ENCODE data around the gene DRD5.
"Not testable (repeated sequence)": the region's sequence is repeated elsewhere in the genome, so short reads cannot be mapped to it uniquely, and the experiment has no call there.

The DRD5 gene

DNA sequence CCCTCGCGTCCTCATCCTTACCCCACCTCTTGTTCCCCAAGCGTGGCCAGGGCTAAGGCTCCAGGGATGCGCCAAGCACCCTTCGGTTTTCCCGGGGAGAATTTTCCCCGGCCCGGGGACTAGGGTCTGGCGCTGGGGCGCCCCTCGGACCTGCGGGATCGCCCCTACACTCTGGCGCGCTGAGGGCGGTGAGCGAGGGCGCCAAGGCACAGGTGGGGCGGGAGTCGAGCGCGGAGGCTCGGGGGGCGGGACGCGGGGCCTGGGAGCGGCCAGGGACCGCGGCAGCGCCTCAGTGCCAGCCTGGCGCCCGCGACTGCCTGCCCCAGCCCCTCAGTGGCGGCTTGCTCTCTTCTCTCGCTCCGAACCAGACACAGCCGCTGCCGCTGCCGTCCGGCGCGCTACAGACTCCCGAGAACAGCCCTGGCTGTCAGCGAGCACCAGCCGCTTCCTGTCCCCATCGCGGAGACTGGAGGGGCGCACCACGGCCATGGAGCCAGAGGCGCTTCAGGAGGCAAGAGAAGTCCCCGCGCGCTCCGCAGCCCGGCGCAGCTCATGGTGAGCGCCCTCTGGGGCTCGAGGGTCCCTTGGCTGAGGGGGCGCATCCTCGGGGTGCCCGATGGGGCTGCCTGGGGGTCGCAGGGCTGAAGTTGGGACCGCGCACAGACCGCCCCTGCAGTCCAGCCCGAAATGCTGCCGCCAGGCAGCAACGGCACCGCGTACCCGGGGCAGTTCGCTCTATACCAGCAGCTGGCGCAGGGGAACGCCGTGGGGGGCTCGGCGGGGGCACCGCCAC, at the start of gene DRD5:
Gene DRD5, plus strand, starts transcription at position 292 of the 793 bp plus-strand sequence. Its CDS starts 396 bp downstream, at position 688.
- TF ChIP-seq JUND (IDR thresholded peaks at IDR 0.05; ENCODE audit: low read depth) = no peak
- no peak for DNase-seq (ENCODE audit: low read depth in 1 of 2, low spot score in 1 of 2)
- in situ Hi-C loops (cut with HindIII; ENCODE audit: low pct_unique_long_range_greater_than_20kb, low sequenced_read_pairs) = no loop called here

DNA sequence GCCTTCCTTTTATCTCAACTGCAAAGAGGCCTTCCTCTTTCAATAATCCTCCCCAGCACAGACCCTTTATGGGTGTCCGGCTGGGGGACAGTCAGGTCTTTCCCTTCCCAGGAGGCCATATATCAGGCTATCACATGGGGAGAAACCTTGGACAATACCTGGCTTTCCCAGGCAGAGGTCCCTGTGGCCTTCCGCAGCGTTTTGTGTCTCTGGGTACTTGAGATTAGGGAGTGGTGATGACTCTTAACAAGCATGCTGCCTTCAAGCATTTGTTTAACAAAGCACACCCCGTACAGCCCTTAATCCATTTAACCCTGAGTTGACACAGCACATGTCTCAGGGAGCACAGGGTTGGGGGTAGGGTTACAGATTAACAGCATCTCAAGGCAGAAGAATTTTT, 49.2 kb upstream of the DRD5 start:
- in situ Hi-C loops (cut with HindIII; ENCODE audit: low pct_unique_long_range_greater_than_20kb, low sequenced_read_pairs); DNase-seq (ENCODE audit: low read depth in 1 of 2, low spot score in 1 of 2): not testable (repeated sequence)

DNA sequence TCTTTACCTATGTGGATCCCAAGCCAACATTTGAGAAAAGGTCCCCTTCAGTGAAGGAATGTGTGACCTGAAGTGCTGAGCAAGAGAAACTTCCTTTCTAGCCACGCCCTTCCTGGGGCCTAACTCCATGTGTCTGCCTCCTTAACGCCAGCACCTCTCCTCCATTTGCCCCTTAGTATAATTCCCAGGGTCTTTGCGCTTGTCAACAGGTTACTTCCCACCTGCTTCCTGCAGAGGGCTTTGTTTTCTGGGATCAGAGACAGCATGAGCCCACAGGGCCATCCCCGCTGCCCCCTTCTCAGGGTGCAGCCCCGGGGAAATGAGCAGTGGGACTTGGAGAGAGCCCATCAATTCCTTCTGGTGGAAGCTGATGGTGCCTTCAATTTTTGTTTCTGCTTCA, 45.9 kb upstream of the DRD5 start:
- DNase-seq (ENCODE audit: low read depth in 1 of 2, low spot score in 1 of 2) = no peak
- TF ChIP-seq JUND (IDR thresholded peaks at IDR 0.05; ENCODE audit: low read depth) = no peak
- in situ Hi-C loops (cut with HindIII; ENCODE audit: low pct_unique_long_range_greater_than_20kb, low sequenced_read_pairs) = no loop called here

DNA sequence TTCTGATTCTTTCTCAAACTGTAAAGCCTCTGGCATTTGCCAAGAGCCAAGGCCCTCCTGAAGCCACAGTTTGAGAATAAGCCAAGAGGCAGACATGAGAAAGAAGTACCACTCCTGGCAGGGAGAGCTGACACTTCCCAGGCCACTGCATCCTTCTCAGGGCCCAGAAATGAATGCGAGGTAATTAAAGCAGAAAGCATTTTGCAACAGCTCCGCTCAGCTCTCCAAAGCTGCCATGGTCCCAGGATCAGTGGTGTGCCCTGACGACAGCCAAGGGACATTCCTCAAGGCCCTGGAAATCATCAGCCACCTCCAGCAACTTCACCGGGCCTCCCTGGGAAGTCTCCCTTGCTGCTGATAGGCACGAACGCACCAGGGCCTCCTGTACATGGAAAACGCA, 44.2 kb upstream of the DRD5 start:
- in situ Hi-C loops (cut with HindIII; ENCODE audit: low pct_unique_long_range_greater_than_20kb, low sequenced_read_pairs); DNase-seq (ENCODE audit: low read depth in 1 of 2, low spot score in 1 of 2): not testable (repeated sequence)

DNA sequence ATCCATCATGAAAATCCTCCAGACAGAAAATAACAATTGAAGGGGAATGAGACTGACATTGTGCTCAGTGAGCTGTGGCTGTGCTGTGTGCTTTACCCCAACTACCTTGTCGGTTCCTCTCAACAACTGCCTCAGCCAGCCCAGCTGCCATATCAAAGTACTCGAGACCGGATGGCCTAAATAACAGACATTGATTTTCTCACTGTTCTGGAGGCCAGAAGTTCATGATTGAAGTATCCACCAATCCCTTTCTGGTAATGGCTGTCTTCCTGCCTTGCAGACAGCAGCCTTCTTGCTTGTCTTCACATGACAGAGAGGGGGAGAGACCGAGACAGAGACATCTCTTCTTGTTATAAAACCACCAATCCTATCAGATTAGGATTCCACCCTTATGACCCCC, 37.6 kb upstream of the DRD5 start:
- in situ Hi-C loops (cut with HindIII; ENCODE audit: low pct_unique_long_range_greater_than_20kb, low sequenced_read_pairs); DNase-seq (ENCODE audit: low read depth in 1 of 2, low spot score in 1 of 2): not testable (repeated sequence)

DNA sequence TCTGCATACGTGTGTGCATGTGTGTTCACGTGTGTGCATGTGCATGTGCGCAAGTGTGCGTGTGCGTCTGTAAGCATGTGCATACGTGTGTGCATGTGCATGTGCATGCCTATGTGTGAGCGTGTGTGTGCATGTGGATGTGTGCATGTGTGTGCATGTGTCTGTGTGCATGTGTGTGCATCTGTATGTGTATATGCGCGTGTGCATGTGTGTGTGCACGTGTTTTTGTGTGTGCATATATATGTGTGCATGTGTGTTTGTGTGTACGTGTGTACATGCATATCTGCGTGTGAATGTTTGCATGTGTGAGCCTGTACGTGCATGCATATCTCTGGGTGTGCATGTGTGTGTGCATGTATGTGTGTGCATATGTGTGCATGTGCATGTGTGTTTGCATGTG, 35.7 kb upstream of the DRD5 start:
- DNase-seq (ENCODE audit: low read depth in 1 of 2, low spot score in 1 of 2) = no peak
- TF ChIP-seq JUND (IDR thresholded peaks at IDR 0.05; ENCODE audit: low read depth) = no peak
- in situ Hi-C loops (cut with HindIII; ENCODE audit: low pct_unique_long_range_greater_than_20kb, low sequenced_read_pairs) = no loop called here

DNA sequence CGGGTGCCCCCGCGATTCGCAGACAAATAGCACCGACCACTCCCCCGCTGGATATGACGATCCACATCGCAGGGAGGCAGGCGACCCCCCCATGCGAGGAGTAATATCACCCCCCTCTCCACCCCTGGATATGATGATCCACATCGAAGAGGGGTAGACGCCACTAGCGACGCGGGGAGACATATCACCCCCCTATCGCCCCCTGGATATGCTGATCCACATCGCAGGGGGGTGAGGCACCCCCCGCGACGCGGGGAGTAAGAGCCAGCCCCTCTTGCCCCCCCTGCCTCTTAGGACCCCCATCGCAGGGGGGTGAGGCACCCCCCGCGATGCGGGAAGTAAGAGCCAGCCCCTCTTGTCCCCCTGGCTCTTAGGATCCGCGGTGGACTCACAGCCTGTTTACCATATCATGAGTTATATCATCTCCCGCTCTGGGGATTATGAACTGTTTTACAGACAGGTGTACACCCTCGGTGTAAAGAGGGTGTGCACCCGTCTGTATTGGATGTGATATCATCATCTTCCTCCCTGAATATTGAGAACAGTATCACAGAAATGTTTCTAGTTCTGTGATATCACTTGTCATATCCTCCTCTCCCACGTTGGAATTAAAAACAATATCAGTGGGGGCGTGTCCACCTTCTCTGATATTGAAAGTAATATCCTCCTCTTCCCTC, 22.7 kb upstream of the DRD5 start:
- TF ChIP-seq JUND (IDR thresholded peaks at IDR 0.05; ENCODE audit: low read depth) = no peak
- in situ Hi-C loops (cut with HindIII; ENCODE audit: low pct_unique_long_range_greater_than_20kb, low sequenced_read_pairs) = no loop called here
- no peak for DNase-seq (ENCODE audit: low read depth in 1 of 2, low spot score in 1 of 2)

DNA sequence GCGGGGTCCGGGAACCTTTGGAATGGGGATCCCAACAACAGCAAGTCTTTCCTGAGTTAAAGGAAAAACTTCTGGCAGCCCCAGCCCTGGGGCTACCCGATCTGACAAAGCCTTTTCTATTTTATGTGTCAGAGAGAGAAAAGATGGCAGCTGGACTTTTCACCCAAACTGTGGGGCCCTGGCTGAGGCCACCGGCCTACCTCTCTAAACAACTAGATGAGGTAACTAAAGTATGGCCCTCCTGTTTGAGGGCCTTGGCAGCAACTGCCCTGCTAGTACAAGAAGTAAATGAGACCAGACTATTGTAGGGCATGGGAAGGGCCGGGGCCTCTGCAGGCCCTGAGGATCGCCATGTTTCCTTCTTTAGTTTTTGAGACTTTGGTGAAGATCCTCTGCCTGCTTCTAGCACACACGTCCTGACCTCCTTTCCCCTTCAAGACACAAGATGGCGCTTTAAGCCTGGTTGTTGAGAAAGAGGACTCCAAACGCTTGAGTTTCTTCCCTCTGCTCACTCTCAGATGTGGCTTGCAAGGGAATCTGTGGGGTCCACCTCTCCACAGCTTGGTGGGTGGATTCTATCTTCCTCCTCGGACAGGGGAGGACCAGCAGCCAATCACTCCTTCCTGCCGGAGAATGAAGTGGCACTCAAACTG, 18.5 kb upstream of the DRD5 start:
- peak; percentile 42 to 81 for DNase-seq (ENCODE audit: low read depth in 1 of 2, low spot score in 1 of 2)
- in situ Hi-C loops (cut with HindIII; ENCODE audit: low pct_unique_long_range_greater_than_20kb, low sequenced_read_pairs) = no loop called here

DNA sequence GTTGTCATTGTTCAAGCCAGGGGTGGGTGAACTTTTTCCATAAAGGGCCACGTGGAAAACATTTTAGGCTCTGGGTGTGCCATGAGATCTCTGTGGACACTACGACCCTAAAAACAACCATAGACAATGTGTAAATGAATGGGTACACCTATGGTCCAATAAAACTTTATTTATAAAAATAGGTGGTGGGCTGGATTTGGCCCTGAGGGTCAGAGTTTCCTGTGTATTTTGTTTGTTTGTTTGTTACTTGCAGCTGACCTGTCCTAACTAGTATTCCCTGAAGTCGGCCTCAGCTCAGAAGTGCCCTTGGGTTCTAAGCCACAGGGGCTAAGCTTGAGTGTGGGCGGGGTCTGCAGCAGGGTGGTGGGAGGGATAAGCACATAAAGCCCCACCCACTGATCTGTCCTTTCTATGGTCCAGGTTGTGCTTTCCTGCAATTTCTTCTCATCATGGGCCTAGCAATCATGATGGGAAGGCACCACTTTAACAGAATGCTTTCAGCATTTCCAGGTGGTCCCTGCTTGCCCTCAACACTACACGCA, 17.2 kb upstream of the DRD5 start:
- in situ Hi-C loops (cut with HindIII; ENCODE audit: low pct_unique_long_range_greater_than_20kb, low sequenced_read_pairs) = no loop called here
- TF ChIP-seq JUND (IDR thresholded peaks at IDR 0.05; ENCODE audit: low read depth) = no peak
- DNase-seq (ENCODE audit: low read depth in 1 of 2, low spot score in 1 of 2) = no peak

More for the DNA sequence above, 18.5 kb upstream of the DRD5 start:
- TF ChIP-seq JUND (IDR thresholded peaks at IDR 0.05; ENCODE audit: low read depth) = no peak

DNA sequence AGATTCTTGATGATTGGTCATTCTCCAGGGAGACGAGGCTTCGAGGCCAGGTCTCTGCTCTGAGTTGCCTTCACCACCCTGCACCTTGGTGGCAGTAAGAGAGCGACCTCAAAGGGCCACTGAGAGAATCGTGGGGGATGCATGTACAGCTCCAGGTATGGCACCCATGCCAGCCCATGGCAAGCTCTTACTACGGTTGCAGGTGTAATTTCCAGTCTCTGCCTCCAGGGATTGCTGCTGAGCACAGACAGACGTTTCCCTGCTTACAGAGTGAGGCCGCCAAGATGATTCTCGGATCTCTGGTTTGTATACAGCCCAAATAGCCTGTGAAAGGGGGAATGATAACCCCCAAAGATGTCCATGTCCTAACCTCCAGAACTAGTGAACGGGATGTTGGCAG, 16.3 kb upstream of the DRD5 start:
- DNase-seq (ENCODE audit: low read depth in 1 of 2, low spot score in 1 of 2) = peak in 1 of 2 experiments; percentile 37
- in situ Hi-C loops (cut with HindIII; ENCODE audit: low pct_unique_long_range_greater_than_20kb, low sequenced_read_pairs) = no loop called here
- no peak for TF ChIP-seq JUND (IDR thresholded peaks at IDR 0.05; ENCODE audit: low read depth)

DNA sequence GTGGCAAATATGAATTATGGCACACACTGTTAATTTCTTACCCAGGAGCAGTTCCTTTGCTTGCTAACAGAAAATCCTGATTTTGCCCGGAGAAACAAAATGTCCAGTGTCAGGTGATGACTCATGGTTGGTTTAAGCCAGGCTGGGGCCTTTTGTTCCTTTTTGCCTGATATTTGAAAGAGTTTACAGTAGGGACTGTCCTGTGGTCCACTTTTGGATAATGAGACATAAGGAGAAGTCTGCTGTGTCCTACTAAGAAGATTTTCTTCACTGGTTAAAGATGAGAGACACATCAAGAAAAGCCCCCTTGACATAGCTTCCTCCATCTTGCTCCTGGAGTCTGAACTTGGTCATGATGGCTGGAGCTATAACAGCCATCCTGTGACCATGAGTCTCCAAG, 12.1 kb upstream of the DRD5 start:
- no peak for DNase-seq (ENCODE audit: low read depth in 1 of 2, low spot score in 1 of 2)
- in situ Hi-C loops (cut with HindIII; ENCODE audit: low pct_unique_long_range_greater_than_20kb, low sequenced_read_pairs) = no loop called here
- no peak for TF ChIP-seq JUND (IDR thresholded peaks at IDR 0.05; ENCODE audit: low read depth)

DNA sequence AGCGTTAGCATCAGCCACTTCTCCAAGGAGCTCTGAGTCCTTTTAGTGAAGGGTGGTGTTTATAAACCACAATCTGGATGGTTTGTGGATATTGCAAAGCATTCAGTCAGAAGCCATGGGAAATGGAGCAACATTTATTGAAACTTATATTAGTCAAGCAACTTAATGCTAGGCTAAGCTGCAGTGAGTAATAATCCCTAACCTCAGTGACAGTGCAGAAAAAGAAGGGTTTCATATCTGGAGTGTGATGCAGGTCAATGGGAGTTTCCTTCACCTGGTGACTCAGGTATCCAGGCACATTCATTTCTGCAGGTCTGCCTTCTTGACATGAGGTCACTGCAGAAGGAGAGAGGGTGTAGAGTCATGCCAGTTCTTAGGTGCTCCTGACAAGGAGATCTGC, 10.4 kb upstream of the DRD5 start:
- no peak for DNase-seq (ENCODE audit: low read depth in 1 of 2, low spot score in 1 of 2)
- no peak for TF ChIP-seq JUND (IDR thresholded peaks at IDR 0.05; ENCODE audit: low read depth)
- in situ Hi-C loops (cut with HindIII; ENCODE audit: low pct_unique_long_range_greater_than_20kb, low sequenced_read_pairs) = no loop called here

DNA sequence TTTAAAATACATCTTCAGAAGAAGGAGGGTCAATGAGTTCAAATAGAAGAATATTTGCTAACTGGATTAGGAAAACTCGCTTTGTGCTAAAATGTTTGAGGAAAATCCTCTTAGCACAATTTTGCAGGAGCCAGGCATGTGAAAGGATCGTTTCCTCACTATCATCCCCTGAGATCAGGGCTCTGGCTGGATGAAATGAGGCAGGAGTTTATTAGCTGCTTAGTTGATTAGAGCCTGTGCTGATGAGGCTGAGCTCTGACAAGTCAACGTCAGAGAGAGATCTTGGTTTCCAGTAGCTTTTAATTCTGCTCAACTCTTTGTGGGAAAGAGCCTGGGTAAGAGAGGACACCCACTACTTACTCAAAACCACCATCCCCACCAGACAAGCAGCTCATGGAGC, 8.0 kb upstream of the DRD5 start:
- in situ Hi-C loops (cut with HindIII; ENCODE audit: low pct_unique_long_range_greater_than_20kb, low sequenced_read_pairs) = no loop called here
- DNase-seq (ENCODE audit: low read depth in 1 of 2, low spot score in 1 of 2) = no peak
- no peak for TF ChIP-seq JUND (IDR thresholded peaks at IDR 0.05; ENCODE audit: low read depth)

All from T47D (cell line).